Subcutaneous abdominal adipose tissue (tissue), 5 donors: ENCODE data around the gene PGM5.

Experiments
- H3K27ac ChIP-seq: one replicate; pipeline ENCODE4 v1.7.0; 2013; ENCODE audit warnings: low read depth, mild to moderate bottlenecking, inconsistent platforms, low read length, moderate library complexity
- H3K27me3 ChIP-seq, 5 donors: one replicate each; pipeline ENCODE4 v1.7.0; 2013; ENCODE audit warnings: low read length in 5 of 5, inconsistent platforms in 1 of 5; ENCODE audit not compliant: control insufficient read depth in 5 of 5, insufficient read depth in 4 of 5
- H3K36me3 ChIP-seq, 5 donors: one replicate each; pipeline ENCODE4 v1.7.0; 2013; ENCODE audit warnings: low read length in 5 of 5; ENCODE audit not compliant: control insufficient read depth in 5 of 5, insufficient read depth in 5 of 5
- H3K4me1 ChIP-seq, 5 donors: one replicate each; pipeline ENCODE4 v1.7.0; 2013; ENCODE audit warnings: low read length in 5 of 5, mild to moderate bottlenecking in 3 of 5, moderate library complexity in 1 of 5; ENCODE audit not compliant: control insufficient read depth in 5 of 5, insufficient read depth in 5 of 5
- H3K4me3 ChIP-seq, 5 donors: one replicate each; pipeline ENCODE4 v1.7.0; 2013; ENCODE audit warnings: low read length in 5 of 5, low read depth in 1 of 5
- H3K9ac ChIP-seq, 5 donors: one replicate each; pipeline ENCODE4 v1.7.0; 2013; ENCODE audit warnings: low read length in 5 of 5, mild to moderate bottlenecking in 4 of 5, moderate library complexity in 3 of 5
- H3K9me3 ChIP-seq, 5 donors: one replicate each; pipeline ENCODE4 v1.7.0; 2013; ENCODE audit warnings: low read length in 5 of 5; ENCODE audit not compliant: control insufficient read depth in 5 of 5
- donor health status: healthy.
- donor health status: healthy.
- donor health status: healthy.
- donor health status: healthy.
- donor health status: healthy.

Gene PGM5

GRCh38 chr9:68522954-68523353 lies 166.5 kb downstream of the PGM5 start:
- H3K9me3 ChIP-seq: peaks cover 0 to 3% (median 1%) of the 10 kb centered on the region in 5 donors
- H3K36me3 ChIP-seq: no peaks in the 10 kb centered on the region
- H3K4me3 ChIP-seq: no peak overlapping the region
- H3K27ac ChIP-seq: no peak overlapping the region
- H3K9ac ChIP-seq: no peak overlapping the region
- no peaks in the 10 kb centered on the region for H3K27me3 ChIP-seq
- H3K4me1 ChIP-seq: no peaks in the 10 kb centered on the region

GRCh38 chr9:68523367-68523936 lies 167.0 kb downstream of the PGM5 start:
- no peaks in the 10 kb centered on the region for H3K27me3 ChIP-seq
- no peaks in the 10 kb centered on the region for H3K4me1 ChIP-seq
- no peak overlapping the region for H3K27ac ChIP-seq
- H3K36me3 ChIP-seq: no peaks in the 10 kb centered on the region
- H3K9me3 ChIP-seq: no peaks in the 10 kb centered on the region
- H3K4me3 ChIP-seq: no peak overlapping the region
- no peak overlapping the region for H3K9ac ChIP-seq

- H3K4me1 ChIP-seq: no peaks in the 10 kb centered on the region
- no peak overlapping the region for H3K4me3 ChIP-seq
- no peaks in the 10 kb centered on the region for H3K9me3 ChIP-seq
- H3K27ac ChIP-seq: no peak overlapping the region
- no peaks in the 10 kb centered on the region for H3K27me3 ChIP-seq
- no peak overlapping the region for H3K9ac ChIP-seq
- H3K36me3 ChIP-seq: no peaks in the 10 kb centered on the region
Measured at GRCh38 chr9:68530618-68531017, 174.2 kb downstream of the PGM5 start.

- Histone ChIP-seq H3K27me3 (no peaks in the 10 kb centered on the region), H3K9ac (no peak overlapping the region), H3K27ac (no peak overlapping the region)
Measured at GRCh38 chr9:68532131-68532530, 175.7 kb downstream of the PGM5 start.

GRCh38 chr9:68533678-68534077 lies 177.3 kb downstream of the PGM5 start:
- Histone ChIP-seq H3K27me3 (no peaks in the 10 kb centered on the region), H3K4me3 (no peak overlapping the region), H3K9me3 (no peaks in the 10 kb centered on the region), H3K4me1 (no peaks in the 10 kb centered on the region), H3K27ac (no peak overlapping the region), H3K36me3 (no peaks in the 10 kb centered on the region), H3K9ac (no peak overlapping the region)

More at GRCh38 chr9:68532131-68532530, 175.7 kb downstream of the PGM5 start:
- H3K4me1 ChIP-seq: no peaks in the 10 kb centered on the region
- no peaks in the 10 kb centered on the region for H3K36me3 ChIP-seq
- H3K9me3 ChIP-seq: no peaks in the 10 kb centered on the region
- H3K4me3 ChIP-seq: no peak overlapping the region

- Histone ChIP-seq H3K27me3 (no peaks in the 10 kb centered on the region), H3K4me1 (peaks cover 0 to 3% (median 0%) of the 10 kb centered on the region in 5 donors), H3K36me3 (no peaks in the 10 kb centered on the region), H3K9ac (no peak overlapping the region), H3K4me3 (no peak overlapping the region), H3K27ac (no peak overlapping the region), H3K9me3 (no peaks in the 10 kb centered on the region)
Measured at GRCh38 chr9:68536876-68537615, 180.6 kb downstream of the PGM5 start.

GRCh38 chr9:68537616-68537880 lies 181.1 kb downstream of the PGM5 start:
- H3K27ac ChIP-seq: no peak overlapping the region
- no peak overlapping the region for H3K4me3 ChIP-seq
- H3K27me3 ChIP-seq: no peaks in the 10 kb centered on the region
- H3K4me1 ChIP-seq: peaks cover 0 to 3% (median 0%) of the 10 kb centered on the region in 5 donors
- H3K9ac ChIP-seq: no peak overlapping the region
- no peaks in the 10 kb centered on the region for H3K9me3 ChIP-seq
- H3K36me3 ChIP-seq: no peaks in the 10 kb centered on the region

- Histone ChIP-seq H3K27ac (no peak overlapping the region), H3K4me3 (no peak overlapping the region), H3K36me3 (no peaks in the 10 kb centered on the region), H3K27me3 (no peaks in the 10 kb centered on the region), H3K9me3 (no peaks in the 10 kb centered on the region), H3K9ac (no peak overlapping the region), H3K4me1 (peaks cover 0 to 3% (median 0%) of the 10 kb centered on the region in 5 donors)
Measured at GRCh38 chr9:68538200-68538599, 181.8 kb downstream of the PGM5 start.

GRCh38 chr9:68540712-68541535 lies 184.5 kb downstream of the PGM5 start, which contains the start of gene TMEM252:
TMEM252 (minus strand) TSS chr9:68540883; CDS start chr9:68540814, 69 bp downstream.
- Histone ChIP-seq H3K27ac (no peak within 1 kb of the TSS), H3K4me3 (no peak within 1 kb of the TSS), H3K9ac (no peak within 1 kb of the TSS)

GRCh38 chr9:68541568-68541967 lies 185.2 kb downstream of the PGM5 start:
- Histone ChIP-seq H3K27me3 (no peaks in the 10 kb centered on the region), H3K9me3 (no peaks in the 10 kb centered on the region), H3K4me1 (peaks cover 0 to 6% (median 3%) of the 10 kb centered on the region in 5 donors), H3K4me3 (no peak overlapping the region), H3K36me3 (no peaks in the 10 kb centered on the region), H3K9ac (no peak overlapping the region), H3K27ac (no peak overlapping the region)

More at GRCh38 chr9:68540712-68541535, 184.5 kb downstream of the PGM5 start, which contains the start of gene TMEM252:
- no peaks in the 10 kb centered on the region for H3K9me3 ChIP-seq
- H3K27me3 ChIP-seq: no peaks in the 10 kb centered on the region
- no peaks in the 10 kb centered on the region for H3K36me3 ChIP-seq
- peaks cover 0 to 3% (median 0%) of the 10 kb centered on the region in 5 donors for H3K4me1 ChIP-seq
